B cell (primary cell): ENCODE data around the gene KCNE1. TPM values are rescaled to one million over a fixed set of nuclear protein-coding genes. Genes with fewer than 3 reads are reported as not detected.

ENCODE experiments used
- ATAC-seq: fragments of 200-7000 bp; cut with Tn5 transposase; one replicate; pipeline ENCODE4 v1.10.0; 2021; ENCODE audit warnings: low read depth, mild to moderate bottlenecking, moderate number of reproducible peaks, moderate library complexity
- CTCF ChIA-PET: fragments of 350-600 bp; sonication (Branson Sonifier 250); formaldehyde crosslinking; loops from one replicate; lab custom pipeline; 2021; ENCODE audit warnings: antibody characterized with exemption, inconsistent platforms; lab: Charles Lee
- POLR2A ChIA-PET: fragments of 350-600 bp; sonication (Branson Sonifier 250); formaldehyde crosslinking; loops from one replicate; lab custom pipeline; 2021; ENCODE audit warnings: antibody characterized with exemption; lab: Charles Lee
- DNase-seq: peaks from one replicate; pipeline ENCODE4 v3.0.0; 2013
- H2AFZ ChIP-seq: 2 replicates; pipeline ENCODE4 v1.6.1; 2012; ENCODE audit warnings: mild to moderate bottlenecking, low read depth, low read length; ENCODE audit not compliant: insufficient read depth, poor library complexity, severe bottlenecking
- H3K27ac ChIP-seq, 2 donors: 1 replicate in 1 of 2; 2 replicates in 1 of 2; pipeline ENCODE4 v1.5.1; 2012 to 2013; ENCODE audit warnings: low read length in 2 of 2, mild to moderate bottlenecking in 2 of 2, moderate library complexity in 1 of 2
- H3K27me3 ChIP-seq, 4 experiments: fragments of 200-600 bp in 1 of 4; sonication (generic) in 1 of 4; replicated peaks in 1 of 4; 1 replicate in 2 of 4; 2 replicates in 2 of 4; pipeline versions ENCODE4 v1.6.1 to v1.7.0; 2013 to 2016; ENCODE audit warnings: low read length in 3 of 4, mild to moderate bottlenecking in 2 of 4, mixed read lengths in 1 of 4, moderate library complexity in 1 of 4; ENCODE audit not compliant: insufficient read depth in 4 of 4, control insufficient read depth in 3 of 4; ENCODE audit errors: control extremely low read depth in 1 of 4
- H3K36me3 ChIP-seq, 2 experiments: replicated peaks in 1 of 2; 1 replicate in 1 of 2; 2 replicates in 1 of 2; pipeline versions ENCODE4 v1.6.1 to v1.7.1; 2013; ENCODE audit warnings: low read length in 1 of 2; ENCODE audit not compliant: insufficient read depth in 2 of 2, control insufficient read depth in 1 of 2; ENCODE audit errors: control extremely low read depth in 1 of 2, extremely low read depth in 1 of 2
- H3K4me1 ChIP-seq, 2 donors: fragments of 200-600 bp in 1 of 2; sonication (generic) in 1 of 2; 1 replicate in 1 of 2; 2 replicates in 1 of 2; pipeline versions ENCODE4 v1.5.1 to v1.6.1; 2013 to 2017; ENCODE audit warnings: low read length in 2 of 2; ENCODE audit not compliant: control insufficient read depth in 2 of 2, insufficient read depth in 2 of 2
- H3K4me2 ChIP-seq: replicated peaks from 2 replicates; pipeline ENCODE3; 2012; ENCODE audit warnings: mild to moderate bottlenecking, low read depth, low read length; ENCODE audit not compliant: poor library complexity, severe bottlenecking
- H3K4me3 ChIP-seq, 5 experiments: fragments of 200-600 bp in 1 of 5; sonication (generic) in 1 of 5; 1 replicate in 3 of 5; 2 replicates in 2 of 5; pipeline versions ENCODE4 v1.5.1 to v1.7.0; 2011 to 2016; ENCODE audit warnings: low read length in 4 of 5, mild to moderate bottlenecking in 4 of 5, low read depth in 2 of 5, control low read depth in 1 of 5, moderate library complexity in 1 of 5; ENCODE audit not compliant: insufficient read depth in 1 of 5; ENCODE audit errors: control extremely low read depth in 1 of 5, extremely low read depth in 1 of 5
- H3K79me2 ChIP-seq: fragments of 200-600 bp; sonication (generic); one replicate; pipeline ENCODE4 v1.6.0; 2016; ENCODE audit warnings: low read length; ENCODE audit not compliant: control insufficient read depth, insufficient read depth
- H3K9ac ChIP-seq: fragments of 200-600 bp; sonication (generic); 2 replicates; pipeline ENCODE4 v1.6.1; 2017; ENCODE audit warnings: mild to moderate bottlenecking, low read length, moderate library complexity
- H3K9me3 ChIP-seq, 3 donors: one replicate each; pipeline versions ENCODE4 v1.6.1 to v1.7.1; 2013; ENCODE audit warnings: low read length in 2 of 3; ENCODE audit not compliant: control insufficient read depth in 2 of 3, insufficient read depth in 1 of 3; ENCODE audit errors: control extremely low read depth in 1 of 3
- H4K20me1 ChIP-seq: 2 replicates; pipeline ENCODE4 v1.6.0; 2012; ENCODE audit warnings: mild to moderate bottlenecking, low read length; ENCODE audit not compliant: insufficient read depth, control insufficient read depth, poor library complexity, severe bottlenecking
- H3K27ac Mint-ChIP-seq: one replicate; pipeline ENCODE4 v1.8.0; 2021; ENCODE audit warnings: mixed read lengths
- H3K27me3 Mint-ChIP-seq: one replicate; pipeline ENCODE4 v1.8.0; 2021; ENCODE audit warnings: mixed read lengths
- H3K4me1 Mint-ChIP-seq: one replicate; pipeline ENCODE4 v1.8.0; 2021; ENCODE audit warnings: mixed read lengths
- H3K4me3 Mint-ChIP-seq: one replicate; pipeline ENCODE4 v1.8.0; 2021; ENCODE audit warnings: mixed read lengths
- H3K9me3 Mint-ChIP-seq: one replicate; pipeline ENCODE4 v1.8.0; 2022; ENCODE audit warnings: mixed read lengths; ENCODE audit not compliant: insufficient read depth
- CTCF ChIP-seq: fragments of 200-600 bp; IDR thresholded peaks from one replicate; pipeline ENCODE4 v1.8.0; 2022; ENCODE audit warnings: antibody characterized with exemption, mild to moderate bottlenecking
- EZH2 ChIP-seq: IDR thresholded peaks from 2 replicates; pipeline ENCODE4 v1.6.1; 2012; ENCODE audit warnings: borderline replicate concordance, low read depth, mild to moderate bottlenecking, moderate library complexity, low read length; ENCODE audit not compliant: insufficient read depth, poor library complexity, severe bottlenecking
- WGBS: methylation state at CpG from one replicate; pipeline ENCODE4 v1.1.5; 2013; ENCODE audit warnings: missing lambda C conversion rate; ENCODE audit not compliant: insufficient coverage; 5-methylcytosine and 5-hydroxymethylcytosine counted together
- intact Hi-C: fragments of 100-400 bp; cut with micrococcal nuclease; formaldehyde crosslinking; loops from one replicate; pipeline ENCODE4 v1.10.0; 2022
- polyA plus RNA-seq: library from polyadenylated mRNA; depleted of rRNA; stranded (reverse); fragments of >200 nt; gene quantifications from 2 replicates; pipeline ENCODE4 v1.2.3, GENCODE V29; 2012
- total RNA-seq, 2 donors: library from RNA; stranded (reverse); fragments of 120-200 nt in 1 of 2; gene quantifications; 1 replicate in 1 of 2; 2 replicates in 1 of 2; pipeline versions ENCODE4 v1.2.3 to v1.2.4, GENCODE V29; 2013 to 2022

Gene KCNE1
- total and polyA plus RNA-seq, 2 donors (not counting 1 experiment from before 2014, with no cell fraction given): 0.10 to 0.17 TPM

GRCh38 chr21:34520764-34521508 is 8.9 kb upstream of the KCNE1 start:
- Mint-ChIP-seq H3K4me3 (no peak overlapping the region), H3K27ac (no peak overlapping the region), H3K4me1 (no peaks in the 10 kb centered on the region), H3K27me3 (no peaks in the 10 kb centered on the region), H3K9me3 (no peaks in the 10 kb centered on the region)
- WGBS: 87% methylated on average over 14 of the region's 20 CpGs
- no peaks in the 10 kb centered on the region for H3K36me3 ChIP-seq
- no peaks in the 10 kb centered on the region for H3K79me2 ChIP-seq
- POLR2A ChIA-PET: no interaction called here
- no peak overlapping the region for H3K4me2 ChIP-seq
- no peak overlapping the region for H2AFZ ChIP-seq
- ATAC-seq (no peak), DNase-seq (no peak)
- no peak overlapping the region for H3K9ac ChIP-seq
- H3K9me3 ChIP-seq: no peaks in the 10 kb centered on the region
- no peak overlapping the region for H3K4me3 ChIP-seq
- H3K27ac ChIP-seq: no peak overlapping the region
- CTCF ChIA-PET: no interaction called here
- H4K20me1 ChIP-seq: no peaks in the 10 kb centered on the region
- no peak for TF ChIP-seq EZH2
- no peak for TF ChIP-seq CTCF
- intact Hi-C loops: no loop called here
- H3K27me3 ChIP-seq: no peaks in the 10 kb centered on the region
- H3K4me1 ChIP-seq: no peaks in the 10 kb centered on the region

- no peaks in the 10 kb centered on the region for H3K4me1 Mint-ChIP-seq
- CTCF ChIA-PET: no interaction called here
- whole genome bisulfite sequencing: 100% methylated on average over 2 of the region's 6 CpGs
- H3K27me3 Mint-ChIP-seq: no peaks in the 10 kb centered on the region
- ATAC-seq: no peak
- no peak overlapping the region for H3K4me3 Mint-ChIP-seq
- Histone ChIP-seq H4K20me1 (no peaks in the 10 kb centered on the region), H2AFZ (no peak overlapping the region), H3K27ac (no peak overlapping the region), H3K36me3 (no peaks in the 10 kb centered on the region), H3K9me3 (no peaks in the 10 kb centered on the region), H3K9ac (no peak overlapping the region), H3K4me2 (no peak overlapping the region), H3K4me3 (no peak overlapping the region), H3K27me3 (no peaks in the 10 kb centered on the region), H3K79me2 (no peaks in the 10 kb centered on the region), H3K4me1 (no peaks in the 10 kb centered on the region)
- no peak for DNase-seq
- TF ChIP-seq CTCF (no peak), EZH2 (no peak)
- no peaks in the 10 kb centered on the region for H3K9me3 Mint-ChIP-seq
- POLR2A ChIA-PET: no interaction called here
- no peak overlapping the region for H3K27ac Mint-ChIP-seq
- intact Hi-C loops: no loop called here
Observed at GRCh38 chr21:34520281-34520680, 8.3 kb upstream of the KCNE1 start.
